Fibroblast of pulmonary artery (primary cell): ENCODE data around the gene RAB26.
"Not testable (repeated sequence)": the region's sequence is repeated elsewhere in the genome, so short reads cannot be mapped to it uniquely, and the experiment has no call there.

ENCODE experiments used
- DNase-seq: peaks from one replicate; pipeline ENCODE4 v3.0.0-alpha.2; 2010; ENCODE audit warnings: low read depth
- H3K4me3 ChIP-seq: replicated peaks from 2 replicates; pipeline ENCODE4 v1.5.1; 2011; ENCODE audit warnings: low read depth, mild to moderate bottlenecking, control low read depth, low read length, moderate library complexity
- TF ChIP-seq, protein P1 (sequence below): IDR thresholded peaks from 2 replicates; pipeline ENCODE4 v1.5.1; 2011; ENCODE audit warnings: mild to moderate bottlenecking, control low read depth, low read length, inconsistent platforms; ENCODE audit errors: missing control alignments

RAB26 gene

DNA sequence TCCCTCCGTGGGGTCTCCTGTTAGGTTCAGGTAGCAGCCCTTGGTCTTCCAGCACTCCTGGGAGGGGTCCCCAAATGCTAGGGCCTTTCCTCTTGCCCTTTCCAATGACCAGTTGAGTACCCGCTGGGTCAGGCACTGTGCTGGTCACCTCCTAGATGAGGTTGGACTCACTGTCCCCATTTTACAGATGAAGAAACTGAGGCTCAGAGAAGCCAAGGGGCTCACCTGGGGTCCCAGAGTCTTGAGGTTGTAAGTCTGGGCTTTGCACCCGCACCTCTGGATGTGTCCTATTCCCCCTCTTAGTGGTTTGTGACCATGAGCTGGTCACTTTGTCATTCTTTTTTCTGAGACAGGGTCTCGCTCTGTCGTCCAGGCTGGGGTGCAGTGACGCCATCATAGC lies 49.3 kb downstream of the RAB26 start:
- no peak overlapping the region for H3K4me3 ChIP-seq
- TF ChIP-seq, protein P1, sequence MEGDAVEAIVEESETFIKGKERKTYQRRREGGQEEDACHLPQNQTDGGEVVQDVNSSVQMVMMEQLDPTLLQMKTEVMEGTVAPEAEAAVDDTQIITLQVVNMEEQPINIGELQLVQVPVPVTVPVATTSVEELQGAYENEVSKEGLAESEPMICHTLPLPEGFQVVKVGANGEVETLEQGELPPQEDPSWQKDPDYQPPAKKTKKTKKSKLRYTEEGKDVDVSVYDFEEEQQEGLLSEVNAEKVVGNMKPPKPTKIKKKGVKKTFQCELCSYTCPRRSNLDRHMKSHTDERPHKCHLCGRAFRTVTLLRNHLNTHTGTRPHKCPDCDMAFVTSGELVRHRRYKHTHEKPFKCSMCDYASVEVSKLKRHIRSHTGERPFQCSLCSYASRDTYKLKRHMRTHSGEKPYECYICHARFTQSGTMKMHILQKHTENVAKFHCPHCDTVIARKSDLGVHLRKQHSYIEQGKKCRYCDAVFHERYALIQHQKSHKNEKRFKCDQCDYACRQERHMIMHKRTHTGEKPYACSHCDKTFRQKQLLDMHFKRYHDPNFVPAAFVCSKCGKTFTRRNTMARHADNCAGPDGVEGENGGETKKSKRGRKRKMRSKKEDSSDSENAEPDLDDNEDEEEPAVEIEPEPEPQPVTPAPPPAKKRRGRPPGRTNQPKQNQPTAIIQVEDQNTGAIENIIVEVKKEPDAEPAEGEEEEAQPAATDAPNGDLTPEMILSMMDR: no peak
- DNase-seq: no peak

DNA sequence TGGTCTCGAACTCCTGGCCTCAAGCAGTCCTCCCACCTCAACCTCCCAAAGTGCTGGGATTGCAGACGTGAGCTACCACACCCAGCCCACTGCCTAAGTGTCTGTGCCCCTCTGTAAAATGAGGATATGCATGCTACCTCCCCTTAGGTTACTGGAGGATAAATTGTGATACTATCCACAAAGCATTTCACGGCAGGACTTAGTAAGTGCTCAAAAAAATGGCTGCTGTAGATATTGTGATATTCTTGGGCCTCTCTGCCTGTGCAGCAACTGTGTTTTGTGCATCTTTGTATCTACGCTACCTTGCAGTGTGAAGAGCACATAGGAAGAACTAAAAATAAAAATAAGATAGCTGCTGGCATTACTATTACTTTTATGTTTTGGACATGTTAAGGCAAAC lies 49.9 kb downstream of the RAB26 start:
- TF ChIP-seq, protein P1: no peak
- no peak for DNase-seq
- H3K4me3 ChIP-seq: no peak overlapping the region

DNA sequence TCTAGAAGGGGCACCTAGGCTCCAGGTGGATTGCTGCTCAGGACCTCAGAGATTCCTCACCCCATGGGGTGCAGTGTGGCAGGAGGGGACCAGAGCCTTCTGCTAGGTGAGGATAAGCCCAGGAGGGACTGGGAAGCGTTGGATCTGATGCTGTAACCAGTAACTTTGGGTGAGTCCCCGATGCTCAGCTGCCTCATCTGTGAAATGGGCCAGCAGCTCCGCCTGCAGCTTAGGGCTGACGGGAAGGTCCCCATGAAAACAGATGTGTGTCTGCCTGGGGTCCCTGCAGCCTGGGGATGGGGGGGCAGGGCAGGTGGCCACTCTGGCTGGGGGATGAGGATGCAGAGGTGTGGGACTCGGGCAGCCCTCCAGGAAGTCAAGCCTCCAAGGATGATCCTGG lies 50.7 kb downstream of the RAB26 start:
- no peak for DNase-seq
- no peak overlapping the region for H3K4me3 ChIP-seq
- TF ChIP-seq, protein P1: no peak

DNA sequence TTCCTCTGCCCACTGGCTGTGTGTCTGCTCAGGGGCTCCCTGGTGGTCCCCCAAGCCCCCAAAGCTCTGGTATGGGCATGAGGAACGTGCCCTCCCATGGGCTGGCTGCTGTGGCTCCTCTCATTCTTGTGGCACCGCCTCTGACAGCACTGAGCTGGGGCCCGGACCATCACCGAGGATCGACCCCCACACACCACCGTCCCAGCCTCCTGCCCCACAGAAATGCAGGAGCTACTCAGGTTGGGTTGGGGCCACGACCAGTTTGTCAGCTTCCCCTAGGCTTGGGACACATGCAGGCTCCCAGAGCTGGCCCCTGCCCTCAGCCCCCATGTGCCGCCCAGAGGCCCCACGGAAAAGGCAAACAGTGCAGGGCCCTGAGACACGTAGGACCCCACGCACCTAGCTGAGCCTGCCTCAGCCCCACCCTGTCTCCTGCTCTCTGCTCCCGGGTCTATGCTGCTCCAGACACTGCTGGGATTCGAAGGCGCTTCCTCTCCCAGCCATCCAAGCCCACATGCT lies 51.3 kb downstream of the RAB26 start:
- TF ChIP-seq, protein P1: no peak
- DNase-seq: no peak
- no peak overlapping the region for H3K4me3 ChIP-seq

DNA sequence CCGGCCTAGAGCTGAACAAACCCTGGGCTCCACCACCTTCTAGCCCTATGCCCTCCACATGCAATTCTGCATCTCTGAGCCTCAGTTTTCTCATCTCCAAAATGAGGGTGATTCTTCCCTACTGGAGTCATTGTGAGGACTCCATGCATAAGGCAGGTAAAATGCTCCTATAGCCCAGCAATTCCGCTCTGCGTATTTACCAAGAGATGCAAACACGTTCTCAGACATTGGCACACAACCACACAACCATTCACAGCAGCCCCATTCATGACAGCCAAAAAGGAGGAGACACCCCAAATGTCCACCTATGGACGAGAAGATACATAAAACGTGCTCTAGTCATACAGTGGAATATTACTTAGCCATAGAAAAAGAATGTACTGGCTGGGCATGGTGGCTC lies 51.9 kb downstream of the RAB26 start:
- DNase-seq: no peak
- H3K4me3 ChIP-seq: no peak overlapping the region
- TF ChIP-seq, protein P1: no peak

DNA sequence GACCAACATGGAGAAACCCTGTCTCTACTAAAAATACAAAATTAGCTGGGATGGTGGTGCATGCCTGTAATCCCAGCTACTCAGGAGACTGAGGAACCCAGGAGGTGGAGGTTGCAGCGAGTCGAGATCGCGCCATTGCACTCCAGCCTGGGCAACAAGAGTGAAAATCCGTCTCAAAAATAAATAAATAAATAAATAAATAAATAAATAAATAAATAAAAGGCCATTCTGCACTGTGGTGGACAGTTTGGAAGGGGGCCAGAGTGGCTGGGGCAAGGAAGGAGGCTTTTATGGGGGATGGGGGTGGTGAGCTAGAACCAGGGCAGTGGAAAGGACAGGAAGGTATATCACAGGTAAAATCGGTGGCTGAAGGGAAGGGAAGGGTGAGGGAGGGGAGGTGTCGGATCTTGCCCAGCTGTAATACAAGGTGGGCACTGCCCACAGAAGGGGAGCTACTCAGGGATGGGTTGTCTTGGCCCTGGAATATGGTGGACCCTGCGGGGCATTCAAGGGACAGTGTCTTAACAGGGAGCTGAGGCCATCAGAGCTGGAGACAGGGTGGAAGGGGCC lies 54.8 kb downstream of the RAB26 start:
- DNase-seq, H3K4me3 ChIP-seq: not testable (repeated sequence)
